GM12875 (cell line): Measurements from ENCODE around the gene HLCS.
A peak's percentile ranks its signal among the peaks of the same experiment; 100 is the strongest.

ENCODE experiments used
- H3K4me3 ChIP-seq: one replicate; pipeline ENCODE4 v1.5.1; 2011; ENCODE audit warnings: low read depth, low read length, control low read depth
- TF ChIP-seq, protein P1 (sequence below): IDR thresholded peaks from 2 replicates; pipeline ENCODE4 v1.5.1; 2011; ENCODE audit warnings: low read depth, mild to moderate bottlenecking, control low read depth, inconsistent platforms, low read length, moderate library complexity, borderline replicate concordance; ENCODE audit not compliant: insufficient read depth

Gene HLCS

DNA sequence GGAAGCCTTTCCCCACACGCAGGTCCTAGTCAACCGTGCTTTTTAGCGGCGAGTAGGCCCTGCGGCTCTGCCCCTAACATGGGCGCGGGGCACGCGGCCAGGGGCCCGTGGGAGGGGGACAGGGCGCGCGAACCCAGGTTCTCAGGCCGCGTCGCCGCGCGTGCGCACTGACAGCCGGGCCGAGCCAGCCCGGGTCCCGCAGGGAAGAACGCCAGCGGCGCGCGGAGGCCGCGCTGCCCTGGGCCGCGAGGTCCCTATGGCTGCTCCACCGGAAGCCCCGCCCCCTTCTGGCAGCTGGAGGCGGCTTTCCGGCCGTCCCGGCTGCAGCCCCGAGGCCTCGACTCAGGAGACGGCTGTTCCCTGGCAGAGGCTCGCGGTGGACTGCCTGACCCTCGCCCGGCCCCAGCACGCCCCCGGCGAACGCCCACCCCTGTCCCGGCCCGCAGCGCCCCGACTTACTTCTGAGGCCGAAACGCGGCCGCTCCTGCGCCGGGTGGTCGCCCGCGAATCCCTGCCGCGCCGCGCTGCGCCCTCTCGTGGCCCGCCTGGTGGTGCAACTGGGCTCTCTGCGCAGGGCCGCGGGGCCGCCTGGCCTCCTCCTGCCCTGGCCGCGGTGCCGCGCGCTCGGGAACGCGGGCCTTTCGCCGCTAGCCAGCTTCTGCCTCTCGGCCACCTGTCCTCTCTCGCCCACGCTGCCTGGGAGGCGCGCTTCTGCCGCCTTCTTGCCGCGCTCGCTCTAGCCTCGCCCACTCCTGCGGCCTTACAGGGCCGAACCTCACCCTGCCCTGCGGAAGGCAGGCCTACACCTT, 23.4 kb upstream of the HLCS start:
- TF ChIP-seq, protein P1, sequence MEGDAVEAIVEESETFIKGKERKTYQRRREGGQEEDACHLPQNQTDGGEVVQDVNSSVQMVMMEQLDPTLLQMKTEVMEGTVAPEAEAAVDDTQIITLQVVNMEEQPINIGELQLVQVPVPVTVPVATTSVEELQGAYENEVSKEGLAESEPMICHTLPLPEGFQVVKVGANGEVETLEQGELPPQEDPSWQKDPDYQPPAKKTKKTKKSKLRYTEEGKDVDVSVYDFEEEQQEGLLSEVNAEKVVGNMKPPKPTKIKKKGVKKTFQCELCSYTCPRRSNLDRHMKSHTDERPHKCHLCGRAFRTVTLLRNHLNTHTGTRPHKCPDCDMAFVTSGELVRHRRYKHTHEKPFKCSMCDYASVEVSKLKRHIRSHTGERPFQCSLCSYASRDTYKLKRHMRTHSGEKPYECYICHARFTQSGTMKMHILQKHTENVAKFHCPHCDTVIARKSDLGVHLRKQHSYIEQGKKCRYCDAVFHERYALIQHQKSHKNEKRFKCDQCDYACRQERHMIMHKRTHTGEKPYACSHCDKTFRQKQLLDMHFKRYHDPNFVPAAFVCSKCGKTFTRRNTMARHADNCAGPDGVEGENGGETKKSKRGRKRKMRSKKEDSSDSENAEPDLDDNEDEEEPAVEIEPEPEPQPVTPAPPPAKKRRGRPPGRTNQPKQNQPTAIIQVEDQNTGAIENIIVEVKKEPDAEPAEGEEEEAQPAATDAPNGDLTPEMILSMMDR, result peak; percentile 91
- H3K4me3 ChIP-seq, result peak overlapping the region; percentile 66

DNA sequence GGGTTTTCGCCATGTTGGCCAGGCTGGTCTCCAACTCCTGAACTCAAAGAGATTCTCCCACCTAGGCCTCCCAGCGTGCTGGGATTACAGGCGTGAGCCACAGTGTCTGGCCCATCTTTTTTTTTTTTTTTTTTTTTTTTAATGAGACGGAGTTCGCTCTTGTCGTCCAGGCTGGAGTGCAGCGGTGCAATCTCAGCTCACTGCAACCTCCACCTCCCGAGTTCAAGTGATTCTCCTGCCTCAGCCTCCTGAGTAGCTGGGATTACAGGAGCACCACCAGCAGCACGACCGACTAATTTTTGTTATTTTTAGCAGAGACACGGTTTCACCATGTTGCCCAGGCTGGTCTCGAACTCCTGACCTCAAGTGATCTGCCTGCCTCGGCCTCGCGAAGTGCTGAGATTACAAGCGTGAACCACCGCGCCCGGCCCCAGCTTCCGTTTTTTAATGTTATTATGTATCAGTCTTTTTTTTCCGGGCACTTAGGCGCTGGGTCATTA, 22.8 kb upstream of the HLCS start:
- H3K4me3 ChIP-seq, result peak overlapping the region; percentile 66

DNA sequence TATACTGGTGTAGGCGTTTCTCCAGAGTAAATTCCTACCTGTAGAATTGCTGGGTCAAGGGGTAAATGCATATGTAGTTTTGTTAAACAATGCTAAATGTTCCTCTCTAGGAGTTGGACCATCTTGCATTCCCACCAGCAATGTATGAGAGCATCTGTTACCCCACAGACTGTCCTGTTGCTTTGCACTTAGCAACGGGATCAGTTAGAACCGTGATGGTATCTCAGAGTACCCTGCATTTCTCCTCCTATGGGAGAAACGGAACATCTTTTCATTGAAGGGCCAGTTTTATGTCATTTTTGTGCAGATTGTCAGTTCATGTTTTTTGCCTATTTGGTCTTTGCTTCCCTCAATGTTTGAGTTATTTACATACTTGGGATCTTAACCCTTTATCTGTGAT, 22.1 kb upstream of the HLCS start:
- no peak overlapping the region for H3K4me3 ChIP-seq
- TF ChIP-seq, protein P1, result no peak

DNA sequence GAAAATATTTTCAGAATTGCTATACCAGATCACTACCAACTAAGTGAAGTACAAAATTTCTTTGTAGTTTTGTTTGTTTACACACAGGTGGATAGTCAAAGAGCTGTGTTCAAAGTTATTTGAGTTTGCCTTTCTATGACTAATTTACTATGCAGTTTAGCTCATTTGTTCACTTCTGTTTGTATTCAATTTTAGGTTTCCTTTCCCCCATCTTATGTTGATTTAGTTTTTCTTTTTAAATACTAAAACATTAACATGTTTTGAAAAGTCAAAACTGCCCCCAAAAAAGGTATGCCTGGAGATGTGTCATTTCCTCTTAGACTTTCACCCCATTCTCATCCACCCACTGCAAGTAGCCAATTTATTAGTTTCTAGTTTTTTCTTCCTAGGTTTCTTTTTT, 21.4 kb upstream of the HLCS start:
- no peak overlapping the region for H3K4me3 ChIP-seq
- TF ChIP-seq, protein P1, result no peak

DNA sequence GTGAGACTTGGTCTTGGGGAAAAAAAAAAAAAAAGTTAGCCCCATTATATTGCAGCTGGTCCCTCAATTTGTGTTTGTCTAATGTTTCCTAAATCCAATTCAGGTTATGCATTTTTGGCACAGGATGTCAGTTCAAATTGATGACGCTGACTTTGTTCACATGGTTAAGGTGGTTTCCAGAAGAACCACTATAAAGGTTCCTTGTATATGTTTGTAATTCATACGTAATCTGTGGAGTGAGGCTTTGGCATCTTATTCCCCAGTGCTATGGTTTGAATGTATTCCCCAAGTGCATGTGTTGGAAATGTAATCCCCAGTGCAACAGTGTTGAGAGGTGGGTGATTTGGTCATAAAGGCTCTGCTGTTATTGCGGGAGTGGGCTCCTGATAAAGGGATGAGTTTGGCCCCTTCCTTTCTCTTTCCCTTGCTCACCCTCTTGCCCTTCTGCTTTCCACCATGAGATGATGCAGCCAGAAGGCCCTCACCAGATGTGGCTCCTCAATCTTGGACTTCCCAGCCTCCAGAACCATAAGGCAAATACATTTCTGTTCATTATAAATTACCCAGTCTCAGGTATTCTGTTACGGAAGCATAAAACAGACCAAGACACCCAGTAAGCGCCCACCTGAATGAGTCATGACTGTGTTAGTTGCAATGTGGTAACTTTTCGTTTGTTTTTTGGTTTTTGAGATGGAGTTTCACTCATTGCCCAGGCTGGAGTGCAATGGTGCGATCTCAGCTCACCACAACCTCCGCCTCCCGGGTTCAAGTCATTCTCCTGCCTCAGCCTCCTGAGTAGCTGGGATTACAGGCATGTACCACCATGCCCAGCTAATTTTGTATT, 19.5 kb upstream of the HLCS start:
- TF ChIP-seq, protein P1, result no peak

DNA sequence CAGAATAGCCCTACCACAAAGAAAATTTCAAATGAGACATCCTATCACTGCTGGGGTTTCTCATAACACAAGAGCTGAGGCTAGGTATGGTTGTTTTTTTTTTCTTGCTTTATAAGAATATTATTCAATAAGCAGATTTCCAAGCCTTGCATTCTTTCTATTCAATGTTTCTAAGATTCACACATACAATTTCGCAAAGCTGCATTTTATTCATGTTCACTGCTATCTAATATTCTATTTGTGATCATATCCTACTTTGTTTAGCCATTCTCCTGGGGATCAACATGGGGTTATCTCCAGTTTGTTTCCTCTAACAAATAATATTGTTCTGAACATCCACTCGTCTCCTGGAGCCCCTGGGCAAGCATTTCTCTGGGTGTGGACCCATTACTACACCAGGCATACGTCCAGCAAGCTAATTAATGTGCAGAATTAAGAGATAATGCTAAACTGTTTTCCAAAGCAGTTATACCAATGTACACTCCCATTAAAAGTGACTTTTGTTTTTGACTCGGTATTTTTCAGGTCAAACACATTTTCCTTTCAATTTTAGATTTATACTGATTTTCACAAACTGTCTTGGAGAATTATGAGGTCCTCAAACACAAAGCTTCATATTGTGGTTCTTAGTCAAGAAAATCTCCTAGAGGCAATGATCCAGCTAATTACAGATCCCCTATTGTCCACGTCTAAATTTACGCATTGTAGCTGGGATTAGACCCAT, 15.7 kb upstream of the HLCS start:
- TF ChIP-seq, protein P1, result no peak
- H3K4me3 ChIP-seq, result no peak overlapping the region

More for the DNA sequence above, 19.5 kb upstream of the HLCS start:
- H3K4me3 ChIP-seq, result no peak overlapping the region

DNA sequence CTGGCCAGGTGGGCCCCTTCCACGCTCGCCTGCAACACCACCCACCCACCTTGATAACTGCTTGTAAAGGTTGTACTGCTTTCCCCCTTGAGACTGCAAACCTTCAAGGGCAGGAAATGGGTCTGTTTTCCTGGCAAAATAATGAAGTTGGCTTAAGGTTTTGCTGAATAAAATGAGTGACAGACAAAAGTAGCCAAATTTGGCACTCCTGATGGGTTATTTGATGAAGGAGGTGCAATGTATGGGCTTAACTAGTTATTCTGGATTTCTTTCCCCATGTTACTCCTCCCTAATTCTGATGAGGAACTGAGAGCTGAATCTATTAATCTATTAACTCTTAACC, 14.6 kb upstream of the HLCS start:
- TF ChIP-seq, protein P1, result no peak
- H3K4me3 ChIP-seq, result peak overlapping the region; percentile 57
